Measurements from ENCODE around the gene SOWAHA. TPM values are rescaled to one million over a fixed set of nuclear protein-coding genes. Genes with fewer than 3 reads are reported as not detected.

Gene SOWAHA
- total RNA-seq, 1 donor from 2014 or later, result not detected

GRCh38 chr5:132841305-132841704 lies 28.2 kb downstream of the SOWAHA start:
- Histone ChIP-seq H3K27me3 (no peaks in the 10 kb centered on the region), H3K9ac (no peak overlapping the region)
- H3K36me3 Mint-ChIP-seq, result no peaks in the 10 kb centered on the region

GRCh38 chr5:132848270-132848669 lies 35.2 kb downstream of the SOWAHA start:
- H3K27me3 Mint-ChIP-seq (ENCODE audit: insufficient read depth, low read depth), result peaks cover 8% of the 10 kb centered on the region
- H3F3A ChIP-seq (ENCODE audit: low read depth), result no peaks in the 10 kb centered on the region
- no peaks in the 10 kb centered on the region for H3K4me1 Mint-ChIP-seq
- H3K27me3 ChIP-seq, result no peaks in the 10 kb centered on the region
- no peak overlapping the region for H3K9ac ChIP-seq
- H3K4me3 ChIP-seq, result no peak overlapping the region
- TF ChIP-seq EZH2 (IDR thresholded peaks at IDR 0.05), result no peak
- no peak for TF ChIP-seq EZH2phosphoT487 (IDR thresholded peaks at IDR 0.05)
- no peak for TF ChIP-seq CTCF (IDR thresholded peaks at IDR 0.05)
- H3K9me3 Mint-ChIP-seq, result no peaks in the 10 kb centered on the region
- H3K27ac Mint-ChIP-seq, result no peak overlapping the region
- H3K36me3 Mint-ChIP-seq, result no peaks in the 10 kb centered on the region
- no peak overlapping the region for H3K4me3 Mint-ChIP-seq
- no peaks in the 10 kb centered on the region for H4K20me1 ChIP-seq (ENCODE audit: low read depth)
- no peaks in the 10 kb centered on the region for H3K36me3 ChIP-seq
- no peaks in the 10 kb centered on the region for H3K9me3 ChIP-seq (ENCODE audit: low read depth)
- H3K79me2 ChIP-seq (ENCODE audit: low read depth), result no peaks in the 10 kb centered on the region
- H3K27ac ChIP-seq, result no peak overlapping the region
- no peak overlapping the region for H3K4me2 ChIP-seq
- H3K4me1 ChIP-seq, result no peaks in the 10 kb centered on the region
- no peak overlapping the region for H2AFZ ChIP-seq (replicated peaks)
- DNase-seq (ENCODE audit: low spot score), result no peak

More at GRCh38 chr5:132841305-132841704, 28.2 kb downstream of the SOWAHA start:
- H3K9me3 Mint-ChIP-seq, result no peaks in the 10 kb centered on the region
- Histone ChIP-seq H4K20me1 (ENCODE audit: low read depth) (no peaks in the 10 kb centered on the region), H3K9me3 (ENCODE audit: low read depth) (no peaks in the 10 kb centered on the region), H3K4me1 (peaks cover 8% of the 10 kb centered on the region), H3K27ac (no peak overlapping the region), H3F3A (ENCODE audit: low read depth) (no peaks in the 10 kb centered on the region), H3K79me2 (ENCODE audit: low read depth) (no peaks in the 10 kb centered on the region), H3K4me3 (no peak overlapping the region), H3K36me3 (no peaks in the 10 kb centered on the region), H3K4me2 (no peak overlapping the region), H2AFZ (replicated peaks) (no peak overlapping the region)
- peaks cover 8% of the 10 kb centered on the region for H3K4me1 Mint-ChIP-seq
- TF ChIP-seq EZH2 (IDR thresholded peaks at IDR 0.05), result no peak
- TF ChIP-seq CTCF (IDR thresholded peaks at IDR 0.05), result no peak
- no peak for TF ChIP-seq EZH2phosphoT487 (IDR thresholded peaks at IDR 0.05)
- H3K4me3 Mint-ChIP-seq, result no peak overlapping the region
- no peak for DNase-seq (ENCODE audit: low spot score)
- no peak overlapping the region for H3K27ac Mint-ChIP-seq
- H3K27me3 Mint-ChIP-seq (ENCODE audit: insufficient read depth, low read depth), result peaks cover 8% of the 10 kb centered on the region

- Histone ChIP-seq H3K79me2 (ENCODE audit: low read depth) (no peaks in the 10 kb centered on the region), H4K20me1 (ENCODE audit: low read depth) (no peaks in the 10 kb centered on the region), H3K9me3 (ENCODE audit: low read depth) (no peaks in the 10 kb centered on the region), H3K27me3 (no peaks in the 10 kb centered on the region), H3F3A (ENCODE audit: low read depth) (no peaks in the 10 kb centered on the region), H3K4me3 (no peak overlapping the region), H3K9ac (no peak overlapping the region), H3K36me3 (no peaks in the 10 kb centered on the region), H3K4me2 (no peak overlapping the region), H3K4me1 (no peaks in the 10 kb centered on the region), H2AFZ (replicated peaks) (no peak overlapping the region), H3K27ac (no peak overlapping the region)
- Mint-ChIP-seq H3K27me3 (ENCODE audit: insufficient read depth, low read depth) (peaks cover 4% of the 10 kb centered on the region), H3K27ac (no peak overlapping the region), H3K4me3 (no peak overlapping the region), H3K36me3 (no peaks in the 10 kb centered on the region), H3K9me3 (no peaks in the 10 kb centered on the region), H3K4me1 (no peaks in the 10 kb centered on the region)
- DNase-seq (ENCODE audit: low spot score), result no peak
- TF ChIP-seq CTCF (IDR thresholded peaks at IDR 0.05), result no peak
- no peak for TF ChIP-seq EZH2phosphoT487 (IDR thresholded peaks at IDR 0.05)
- TF ChIP-seq EZH2 (IDR thresholded peaks at IDR 0.05), result no peak
Observed at GRCh38 chr5:132849347-132849746, 36.2 kb downstream of the SOWAHA start.
